Skeletal muscle satellite cell (primary cell): ENCODE data around the gene RARB.

Experiments used
- H3K27me3 ChIP-seq: 2 replicates; pipeline ENCODE4 v1.7.0; 2013; ENCODE audit warnings: low read length; ENCODE audit not compliant: control insufficient read depth, insufficient read depth
- H3K36me3 ChIP-seq: 2 replicates; pipeline ENCODE4 v1.7.0; 2013; ENCODE audit warnings: mild to moderate bottlenecking, control low read depth, low read length; ENCODE audit not compliant: insufficient read depth
- H3K4me1 ChIP-seq: 2 replicates; pipeline ENCODE4 v1.7.0; 2013; ENCODE audit warnings: low read length; ENCODE audit not compliant: control insufficient read depth, insufficient read depth
- H3K4me2 ChIP-seq: 2 replicates; pipeline ENCODE4 v1.7.0; 2013; ENCODE audit warnings: mild to moderate bottlenecking, low read length
- H3K4me3 ChIP-seq: 2 replicates; pipeline ENCODE4 v1.7.0; 2013; ENCODE audit warnings: low read length
- H3K9ac ChIP-seq: 2 replicates; pipeline ENCODE4 v1.7.0; 2013; ENCODE audit warnings: mild to moderate bottlenecking, low read depth, low read length, moderate library complexity
- H3K9me3 ChIP-seq: replicated peaks from 2 replicates; pipeline ENCODE4 v1.7.0; 2013; ENCODE audit warnings: mild to moderate bottlenecking, control low read depth, low read length

Gene RARB

DNA sequence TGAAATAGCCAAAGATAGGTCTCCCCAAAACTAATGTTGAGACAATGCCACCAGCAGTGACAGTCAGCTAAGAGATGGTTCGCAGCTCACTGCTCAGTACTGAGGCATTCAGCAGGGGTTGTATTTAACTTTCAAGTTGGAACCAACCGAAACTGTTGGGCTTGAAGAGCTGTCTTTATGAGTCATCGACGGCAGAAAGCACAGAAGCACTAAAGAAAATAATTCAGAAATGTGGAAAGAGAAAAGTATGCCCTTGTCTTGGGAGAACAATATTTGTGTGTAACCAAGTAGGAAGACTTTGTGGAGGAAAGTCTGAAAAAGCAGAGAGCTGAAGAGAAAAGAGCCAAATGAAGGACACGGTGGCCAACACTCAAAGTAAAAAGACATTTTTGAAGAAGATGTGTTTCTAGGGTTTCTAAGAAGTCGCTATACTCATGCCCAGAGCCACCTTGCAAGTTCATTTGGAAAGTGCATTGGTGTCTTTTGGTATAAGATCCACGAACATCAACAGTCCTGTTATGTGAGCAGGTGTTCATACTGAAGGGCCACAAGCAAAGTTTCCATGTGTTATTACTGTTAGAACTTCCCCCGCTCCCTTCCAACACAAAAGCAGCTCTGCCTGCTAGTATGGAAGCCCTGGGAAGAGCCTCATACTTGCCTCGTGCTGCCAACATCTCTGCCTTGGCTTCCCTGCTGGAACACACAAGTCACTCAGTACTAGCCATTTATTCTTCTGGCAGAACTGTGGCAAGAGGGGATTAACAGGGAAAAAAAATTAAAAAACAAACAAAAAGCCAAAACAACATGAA, 4.1 kb upstream of the RARB start:
- Histone ChIP-seq H3K4me1 (peaks cover 48% of the 10 kb centered on the region), H3K36me3 (no peaks in the 10 kb centered on the region), H3K9me3 (no peaks in the 10 kb centered on the region), H3K4me3 (peak overlapping the region; percentile 22), H3K27me3 (peaks cover 4% of the 10 kb centered on the region), H3K9ac (peak overlapping the region; percentile 5), H3K4me2 (peak overlapping the region; percentile 56)

- peak overlapping the region; percentile 46 for H3K9ac ChIP-seq
- H3K27me3 ChIP-seq, result peaks cover 4% of the 10 kb centered on the region
- peaks cover 48% of the 10 kb centered on the region for H3K4me1 ChIP-seq
- H3K9me3 ChIP-seq, result no peaks in the 10 kb centered on the region
- no peaks in the 10 kb centered on the region for H3K36me3 ChIP-seq
- peak overlapping the region; percentile 22 for H3K4me3 ChIP-seq
- peak overlapping the region; percentile 56 for H3K4me2 ChIP-seq
These were observed 3.4 kb upstream of the RARB start for GRCh38 chr3:25424614-25425013.

DNA sequence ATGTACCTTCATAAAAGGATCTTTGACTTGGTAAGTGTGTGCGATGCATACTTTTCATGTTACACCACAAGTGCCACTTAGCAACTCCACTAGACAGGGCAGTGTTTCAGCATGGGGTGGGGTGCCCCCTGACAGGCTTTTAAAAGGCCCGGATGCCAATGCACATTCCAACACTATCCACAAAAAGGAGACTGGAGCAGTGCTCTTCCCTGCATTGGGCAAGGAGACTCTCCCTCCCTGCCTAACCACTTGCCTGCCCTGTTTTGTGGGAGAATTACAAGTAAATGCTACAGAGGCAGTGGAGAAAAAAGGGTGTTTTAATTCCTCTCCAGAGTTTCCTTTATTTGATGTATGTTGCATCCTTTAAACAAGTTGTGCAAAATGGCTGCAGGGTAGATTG, 1.7 kb upstream of the RARB start:
- no peak overlapping the region for H3K4me2 ChIP-seq
- peaks cover 45% of the 10 kb centered on the region for H3K4me1 ChIP-seq
- no peak overlapping the region for H3K9ac ChIP-seq
- H3K27me3 ChIP-seq, result peaks cover 4% of the 10 kb centered on the region
- H3K9me3 ChIP-seq, result no peaks in the 10 kb centered on the region
- no peaks in the 10 kb centered on the region for H3K36me3 ChIP-seq
- H3K4me3 ChIP-seq, result no peak overlapping the region

DNA sequence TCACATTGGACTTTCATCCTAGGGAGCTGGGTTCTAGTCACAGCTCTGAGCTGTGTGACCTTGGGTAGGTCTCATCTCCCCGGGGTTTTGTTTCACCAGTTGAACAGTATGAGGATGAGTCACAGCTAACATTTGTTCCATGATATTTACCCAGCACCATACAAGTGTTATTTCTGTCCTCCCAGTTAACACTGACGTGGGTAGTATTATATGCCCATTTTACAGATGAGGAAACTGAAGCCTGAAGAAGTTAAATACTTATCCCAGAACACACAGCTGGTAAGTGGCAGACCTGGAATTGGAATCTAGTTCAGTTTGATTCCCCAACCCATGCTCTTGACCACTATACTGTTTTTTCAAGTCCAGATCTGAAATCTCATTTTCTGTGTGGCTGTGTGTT, 908 bp upstream of the RARB start:
- Histone ChIP-seq H3K4me3 (peak overlapping the region; percentile 72), H3K36me3 (no peaks in the 10 kb centered on the region), H3K4me2 (peak overlapping the region; percentile 92), H3K9me3 (no peaks in the 10 kb centered on the region), H3K9ac (peak overlapping the region; percentile 76), H3K4me1 (peaks cover 45% of the 10 kb centered on the region), H3K27me3 (peaks cover 4% of the 10 kb centered on the region)

GRCh38 chr3:25427563-25427941, 511 bp upstream of the RARB start:
- no peaks in the 10 kb centered on the region for H3K9me3 ChIP-seq
- peaks cover 45% of the 10 kb centered on the region for H3K4me1 ChIP-seq
- H3K4me3 ChIP-seq, result peak overlapping the region; percentile 72
- peaks cover 4% of the 10 kb centered on the region for H3K27me3 ChIP-seq
- H3K36me3 ChIP-seq, result no peaks in the 10 kb centered on the region
- H3K9ac ChIP-seq, result peak overlapping the region; percentile 76
- H3K4me2 ChIP-seq, result peak overlapping the region; percentile 92

DNA sequence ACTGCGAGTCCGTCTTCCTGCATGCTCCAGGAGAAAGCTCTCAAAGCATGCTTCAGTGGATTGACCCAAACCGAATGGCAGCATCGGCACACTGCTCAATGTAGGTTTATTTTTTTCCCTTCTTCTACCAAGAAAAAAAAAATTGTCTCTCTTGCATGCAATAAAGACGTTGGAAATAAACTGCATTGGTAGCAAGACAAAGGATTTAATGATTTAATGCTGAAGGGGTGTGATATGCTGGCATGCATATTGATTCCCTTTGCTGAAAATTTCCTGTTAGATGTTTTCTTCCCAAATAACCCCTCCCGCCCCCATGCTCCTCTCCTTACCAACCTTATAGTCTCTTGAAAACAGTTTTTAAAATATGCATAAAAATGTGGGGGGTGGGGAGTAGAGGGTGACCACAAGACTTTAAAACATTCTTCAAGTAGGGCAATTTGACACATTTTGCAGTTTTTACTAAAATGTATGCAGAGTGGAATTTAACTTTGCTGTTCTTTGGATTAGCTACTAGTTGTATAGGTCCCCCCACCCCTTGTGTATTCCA, 799 bp downstream of the RARB start:
- no peak overlapping the region for H3K9ac ChIP-seq
- H3K4me2 ChIP-seq, result peak overlapping the region; percentile 92
- no peaks in the 10 kb centered on the region for H3K36me3 ChIP-seq
- no peaks in the 10 kb centered on the region for H3K9me3 ChIP-seq
- peaks cover 44% of the 10 kb centered on the region for H3K4me1 ChIP-seq
- H3K4me3 ChIP-seq, result peak overlapping the region; percentile 72
- peaks cover 4% of the 10 kb centered on the region for H3K27me3 ChIP-seq

- Histone ChIP-seq H3K27me3 (peaks cover 4% of the 10 kb centered on the region), H3K4me1 (peaks cover 37% of the 10 kb centered on the region), H3K36me3 (no peaks in the 10 kb centered on the region), H3K9me3 (no peaks in the 10 kb centered on the region), H3K4me2 (no peak overlapping the region), H3K9ac (no peak overlapping the region), H3K4me3 (no peak overlapping the region)
These were observed 1.6 kb downstream of the RARB start for GRCh38 chr3:25429361-25430286.

- H3K4me2 ChIP-seq, result no peak overlapping the region
- no peaks in the 10 kb centered on the region for H3K36me3 ChIP-seq
- H3K4me3 ChIP-seq, result no peak overlapping the region
These were observed 2.3 kb downstream of the RARB start for GRCh38 chr3:25430287-25430934.

DNA sequence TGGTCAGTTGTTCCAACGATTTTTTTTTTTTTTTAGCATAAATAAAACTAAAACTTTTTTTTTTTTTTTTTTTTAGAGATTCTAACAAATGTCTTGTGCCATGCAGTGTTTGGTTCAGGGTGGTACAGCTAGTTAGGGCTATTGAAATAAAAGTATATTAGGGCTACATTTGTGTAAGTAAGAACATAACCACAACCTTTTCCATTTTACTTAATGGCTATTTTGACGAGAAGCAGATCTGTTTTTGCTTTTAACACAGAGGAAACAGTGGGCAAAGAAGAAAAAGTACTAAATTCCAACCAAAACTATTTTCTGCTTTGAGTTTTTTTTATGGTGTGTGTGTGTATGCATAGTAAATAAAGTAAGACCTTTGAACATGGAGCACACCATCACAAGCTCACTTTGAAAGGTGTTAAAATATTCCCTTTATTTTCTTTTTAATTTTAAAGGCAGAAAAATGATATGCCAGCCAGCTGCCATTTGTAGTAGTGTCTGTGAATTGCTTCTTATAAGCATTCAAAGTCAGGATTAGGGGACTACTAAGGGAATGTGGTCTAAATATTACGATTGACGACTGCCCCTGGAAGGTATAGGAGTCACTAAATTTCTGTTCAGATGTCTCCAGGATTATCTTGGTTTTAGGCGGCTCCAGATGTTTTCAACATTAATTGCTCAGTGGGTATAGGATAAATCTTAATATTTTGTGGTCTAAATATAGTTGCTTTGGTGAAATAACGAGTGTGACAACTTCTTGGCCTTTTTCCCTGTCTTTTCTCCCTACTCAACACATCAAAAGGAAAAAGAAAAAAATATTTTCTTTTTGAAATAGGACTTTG, 3.1 kb downstream of the RARB start:
- H3K36me3 ChIP-seq, result no peaks in the 10 kb centered on the region
- no peaks in the 10 kb centered on the region for H3K9me3 ChIP-seq
- H3K4me3 ChIP-seq, result no peak overlapping the region
- peaks cover 22% of the 10 kb centered on the region for H3K4me1 ChIP-seq
- peaks cover 4% of the 10 kb centered on the region for H3K27me3 ChIP-seq
- no peak overlapping the region for H3K4me2 ChIP-seq
- H3K9ac ChIP-seq, result no peak overlapping the region

More at GRCh38 chr3:25430287-25430934, 2.3 kb downstream of the RARB start:
- Histone ChIP-seq H3K9me3 (no peaks in the 10 kb centered on the region), H3K27me3 (peaks cover 4% of the 10 kb centered on the region), H3K9ac (no peak overlapping the region), H3K4me1 (peaks cover 30% of the 10 kb centered on the region)

- H3K9me3 ChIP-seq, result no peaks in the 10 kb centered on the region
- H3K4me1 ChIP-seq, result peaks cover 12% of the 10 kb centered on the region
- H3K4me3 ChIP-seq, result no peak overlapping the region
- H3K27me3 ChIP-seq, result peaks cover 4% of the 10 kb centered on the region
- no peak overlapping the region for H3K4me2 ChIP-seq
- H3K36me3 ChIP-seq, result no peaks in the 10 kb centered on the region
- no peak overlapping the region for H3K9ac ChIP-seq
These were observed 4.2 kb downstream of the RARB start for GRCh38 chr3:25432176-25432720.
